ENCODE results near the gene LSS.

DNA sequence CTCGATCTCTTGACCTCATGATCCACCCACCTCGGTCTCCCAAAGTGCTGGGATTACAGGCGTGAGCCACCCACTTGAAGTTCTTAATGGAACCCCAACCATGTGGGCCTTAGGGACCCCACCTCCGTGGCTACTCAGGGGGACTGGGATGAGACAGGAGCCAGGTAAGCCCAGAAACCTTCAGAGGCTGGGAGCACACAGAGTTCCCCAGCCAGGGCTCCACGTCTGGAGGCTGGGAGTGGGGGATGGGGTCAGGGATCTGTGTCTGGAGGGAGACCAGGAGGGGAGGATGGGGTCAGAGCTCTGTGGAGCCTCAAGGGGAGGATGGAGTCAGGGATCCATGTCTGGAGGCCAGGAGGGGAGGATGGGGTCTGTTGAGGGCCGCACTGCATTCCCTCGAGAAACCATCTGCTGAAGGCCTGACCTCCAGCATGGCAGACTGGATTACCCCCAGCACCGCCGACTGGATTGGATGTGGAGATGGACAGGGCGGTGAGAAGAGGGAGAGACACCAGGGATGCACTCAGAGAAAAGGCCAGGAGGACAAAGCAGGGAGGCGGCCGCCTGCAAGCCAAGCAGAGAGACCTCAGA, 71.1 kb downstream of the LSS start:
- TF ChIP-seq EZH2 (IDR thresholded peaks at IDR 0.05) (no peak), POLR2AphosphoS5 (IDR thresholded peaks at IDR 0.05; ENCODE audit: borderline replicate concordance, low read depth, low read length) (no peak)
